Measurements from ENCODE around the gene DQX1.

DNA sequence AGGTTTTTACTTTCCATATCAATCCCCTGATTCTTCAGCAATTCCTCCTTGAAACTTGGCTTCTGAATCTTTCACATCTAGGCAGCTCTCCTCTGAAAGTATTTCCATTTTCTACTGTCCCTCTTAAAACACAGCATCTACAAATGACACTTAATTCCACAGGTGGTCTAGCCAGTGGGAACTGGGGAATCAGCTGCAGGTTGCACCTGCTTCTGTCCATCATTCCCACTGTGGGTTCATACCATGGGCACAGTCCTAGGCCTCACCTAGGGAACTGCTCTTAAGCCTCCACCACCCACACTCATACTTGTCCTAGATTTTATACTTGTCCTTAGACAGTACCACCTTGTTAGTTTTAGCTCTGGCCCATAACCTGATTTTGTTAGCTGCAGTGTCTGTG lies 25.5 kb upstream of the DQX1 start:
- no peak for TF ChIP-seq CTCF (IDR thresholded peaks at IDR 0.05; ENCODE audit: poor library complexity)
- TF ChIP-seq EZH2 (IDR thresholded peaks at IDR 0.05; ENCODE audit: borderline replicate concordance), result no peak
- TF ChIP-seq EZH2phosphoT487 (IDR thresholded peaks at IDR 0.05; ENCODE audit: low read depth, severe bottlenecking, unreplicated experiment), result no peak

Measured in hepatocyte (in vitro differentiated cells).